H1 (cell line): ENCODE measurements around the gene MFSD6L. TPM values are rescaled to one million over a fixed set of nuclear protein-coding genes. Genes with fewer than 3 reads are reported as not detected.

ENCODE experiments used
- BCL11A ChIP-seq, 2 experiments: IDR thresholded peaks; one replicate each; pipeline ENCODE4 v1.6.1; 2011; ENCODE audit warnings: low read depth in 2 of 2, low read length in 2 of 2, mild to moderate bottlenecking in 2 of 2
- CEBPB ChIP-seq: IDR thresholded peaks from 2 replicates; pipeline ENCODE4 v1.6.1; 2012; ENCODE audit warnings: low read depth, low read length
- GABPA ChIP-seq: IDR thresholded peaks from 2 replicates; pipeline ENCODE4 v1.6.1; 2011; ENCODE audit warnings: mild to moderate bottlenecking, low read length, moderate library complexity, borderline replicate concordance; ENCODE audit not compliant: insufficient read depth
- HDAC2 ChIP-seq, 2 experiments: fragments of 300-600 bp in 1 of 2; sonication (generic) in 1 of 2; IDR thresholded peaks; 2 replicates each; pipeline ENCODE4 v1.6.1; 2011 to 2012; ENCODE audit warnings: low read depth in 2 of 2, low read length in 2 of 2, mild to moderate bottlenecking in 2 of 2, moderate library complexity in 2 of 2, borderline replicate concordance in 1 of 2, inconsistent platforms in 1 of 2
- SP2 ChIP-seq: IDR thresholded peaks from 2 replicates; pipeline ENCODE4 v1.6.1; 2012; ENCODE audit warnings: mild to moderate bottlenecking, low read length, inconsistent platforms
- polyA plus RNA-seq, 7 experiments: library from polyadenylated mRNA; depleted of rRNA in 3 of 7; stranded (reverse) in 5 of 7; unstranded in 2 of 7; fragments of >200 nt in 5 of 7; fragments of 200-250 nt in 2 of 7; gene quantifications; 1 replicate in 5 of 7; 2 replicates in 1 of 7; 4 replicates in 1 of 7; pipeline versions ENCODE4 v1.2.1 to v1.2.3, GENCODE V29; 2011 to 2013; ENCODE audit warnings: missing spikeins in 2 of 7, mixed read lengths in 2 of 7
- total RNA-seq: library from RNA; stranded (reverse); fragmentation: NEBNext Ultra II Directional; extraction: Animal tissue kit (Norgen Biotek cat#: 25700); gene quantifications from 2 replicates; pipeline ENCODE4 v1.2.1, GENCODE V29; 2021

The MFSD6L gene
- total and polyA plus RNA-seq, 2 of the 8 experiments (the other 6 are each of a cell fraction or from before 2014, with no cell fraction given): 2.6 to 2.7 TPM

GRCh38 chr17:8847891-8848290, 48.7 kb upstream of the MFSD6L start (continued):
- TF ChIP-seq HDAC2 (IDR thresholded peaks at IDR 0.05; ENCODE audit: borderline replicate concordance in 1 of 2, low read depth in 2 of 2, low read length in 2 of 2) (no peak), SP2 (no peak), GABPA (no peak), CEBPB (no peak), BCL11A (IDR thresholded peaks at IDR 0.05; ENCODE audit: low read depth in 2 of 2, low read length in 2 of 2) (no peak)
